GM23338 (cell line): ENCODE measurements around the gene HCRTR1. TPM values are rescaled to one million over a fixed set of nuclear protein-coding genes. Genes with fewer than 3 reads are reported as not detected.

Experiments
- ATAC-seq: fragments of 200-7000 bp; cut with Tn5 transposase; 3 replicates; pipeline ENCODE4 v1.9.1; 2020
- DNase-seq: peaks from one replicate; pipeline ENCODE4 v3.0.0-alpha.2; 2015; ENCODE audit warnings: low spot score
- H2AFZ ChIP-seq: fragments of 200-600 bp; sonication (generic); 2 replicates; pipeline ENCODE4 v1.8.0; 2016; ENCODE audit warnings: antibody characterized with exemption, mild to moderate bottlenecking, moderate library complexity
- H3F3A ChIP-seq: fragments of 200-600 bp; sonication (generic); replicated peaks from 2 replicates; pipeline ENCODE4 v1.8.0; 2017; ENCODE audit warnings: antibody characterized with exemption, mixed run types, low read depth
- H3K27ac ChIP-seq: fragments of 200-600 bp; sonication (generic); 2 replicates; pipeline ENCODE4 v1.6.1; 2016; ENCODE audit warnings: low read depth
- H3K27me3 ChIP-seq: fragments of 200-600 bp; sonication (generic); 2 replicates; pipeline ENCODE4 v1.8.0; 2016; ENCODE audit warnings: mild to moderate bottlenecking, mixed run types, moderate library complexity; ENCODE audit not compliant: insufficient read depth
- H3K36me3 ChIP-seq: fragments of 200-600 bp; sonication (generic); 2 replicates; pipeline ENCODE4 v1.8.0; 2016; ENCODE audit warnings: mild to moderate bottlenecking; ENCODE audit not compliant: insufficient read depth
- H3K4me1 ChIP-seq: fragments of 200-600 bp; sonication (generic); 2 replicates; pipeline ENCODE4 v1.8.0; 2016; ENCODE audit warnings: mild to moderate bottlenecking, moderate library complexity; ENCODE audit not compliant: insufficient read depth
- H3K4me2 ChIP-seq: fragments of 200-600 bp; sonication (generic); 2 replicates; pipeline ENCODE4 v1.7.1; 2017; ENCODE audit warnings: mixed run types
- H3K4me3 ChIP-seq: fragments of 200-600 bp; sonication (generic); 2 replicates; pipeline ENCODE4 v1.6.1; 2016; ENCODE audit warnings: mixed run types
- H3K79me2 ChIP-seq: fragments of 200-600 bp; sonication (generic); replicated peaks from 2 replicates; pipeline ENCODE4 v1.8.0; 2017; ENCODE audit warnings: mild to moderate bottlenecking; ENCODE audit not compliant: insufficient read depth
- H3K9me2 ChIP-seq: fragments of 200-600 bp; sonication (generic); 2 replicates; pipeline ENCODE4 v1.8.0; 2017; ENCODE audit not compliant: insufficient read depth
- H4K20me1 ChIP-seq: fragments of 200-600 bp; sonication (generic); replicated peaks from 2 replicates; pipeline ENCODE4 v1.8.0; 2017; ENCODE audit warnings: mild to moderate bottlenecking; ENCODE audit not compliant: insufficient read depth
- H3K27ac Mint-ChIP-seq: 2 replicates; pipeline ENCODE4 v1.8.0; 2020; ENCODE audit warnings: inconsistent platforms, mild to moderate bottlenecking, moderate library complexity, mixed read lengths
- H3K27me3 Mint-ChIP-seq: 3 replicates; pipeline ENCODE4 v1.8.0; 2022; ENCODE audit warnings: low read depth, mild to moderate bottlenecking, moderate library complexity, mixed read lengths, inconsistent platforms; ENCODE audit not compliant: insufficient read depth, poor library complexity
- H3K36me3 Mint-ChIP-seq: 3 replicates; pipeline ENCODE4 v1.8.0; 2021; ENCODE audit warnings: low read depth, mild to moderate bottlenecking, inconsistent platforms, moderate library complexity, mixed read lengths
- H3K4me1 Mint-ChIP-seq: 3 replicates; pipeline ENCODE4 v1.8.0; 2020; ENCODE audit warnings: mild to moderate bottlenecking, inconsistent platforms, mixed read lengths
- H3K4me3 Mint-ChIP-seq: 3 replicates; pipeline ENCODE4 v1.8.0; 2021; ENCODE audit warnings: moderate library complexity, mild to moderate bottlenecking, inconsistent platforms, mixed read lengths
- H3K9me3 Mint-ChIP-seq: 3 replicates; pipeline ENCODE4 v1.8.0; 2020; ENCODE audit warnings: moderate library complexity, mild to moderate bottlenecking, inconsistent platforms, mixed read lengths
- CREB1 ChIP-seq: fragments of 250-450 bp; sonication (Bioruptor Pico); IDR thresholded peaks from 2 replicates; pipeline ENCODE4 v1.5.0; 2020; ENCODE audit warnings: low read depth, mild to moderate bottlenecking, moderate library complexity
- CTCF ChIP-seq, 2 experiments: fragments of 200-600 bp in 1 of 2; sonication (generic) in 1 of 2; conservative IDR thresholded peaks; 2 replicates each; pipeline versions ENCODE4 v1.5.1 to v1.6.1; 2016 to 2017; ENCODE audit warnings: antibody characterized with exemption in 2 of 2, low read depth in 2 of 2, mild to moderate bottlenecking in 2 of 2, moderate library complexity in 1 of 2
- EZH2 ChIP-seq: fragments of 200-600 bp; sonication (generic); IDR thresholded peaks from one replicate; pipeline ENCODE4 v1.8.0; 2017; ENCODE audit warnings: antibody characterized with exemption, mild to moderate bottlenecking, low read depth; ENCODE audit not compliant: unreplicated experiment
- EZH2phosphoT487 ChIP-seq: fragments of 200-600 bp; sonication (generic); IDR thresholded peaks from one replicate; pipeline ENCODE4 v1.8.1; 2018; ENCODE audit warnings: antibody characterized with exemption; ENCODE audit not compliant: unreplicated experiment
- JUNB ChIP-seq: IDR thresholded peaks from one replicate; pipeline ENCODE4 v1.6.1; 2016; ENCODE audit warnings: antibody characterized with exemption; ENCODE audit not compliant: unreplicated experiment
- NANOG ChIP-seq: IDR thresholded peaks from 2 replicates; pipeline ENCODE4 v1.6.1; 2016; ENCODE audit warnings: antibody characterized with exemption, borderline replicate concordance
- POLR2AphosphoS5 ChIP-seq: IDR thresholded peaks from 2 replicates; pipeline ENCODE4 v1.6.1; 2016; ENCODE audit warnings: antibody characterized with exemption, low read depth
- STAT1 ChIP-seq: IDR thresholded peaks from one replicate; pipeline ENCODE4 v1.6.1; 2016; ENCODE audit warnings: antibody characterized with exemption; ENCODE audit not compliant: unreplicated experiment
- ZNF114 ChIP-seq: fragments of 250-450 bp; sonication (Bioruptor Pico); IDR thresholded peaks from 2 replicates; pipeline ENCODE4 v1.5.0; 2020; ENCODE audit warnings: mild to moderate bottlenecking, moderate library complexity
- ZNF331 ChIP-seq: fragments of 250-450 bp; sonication (Bioruptor Pico); IDR thresholded peaks from 2 replicates; pipeline ENCODE4 v1.5.0; 2020; ENCODE audit warnings: low read depth, mild to moderate bottlenecking, moderate library complexity
- ZNF462 ChIP-seq: fragments of 250-450 bp; sonication (Bioruptor Pico); IDR thresholded peaks from 2 replicates; pipeline ENCODE4 v1.5.0; 2020; ENCODE audit warnings: mild to moderate bottlenecking, moderate library complexity
- polyA plus RNA-seq: library from polyadenylated mRNA; unstranded; fragments of >200 nt; fragmentation: Nextera tagmentation; extraction: Ambion mirVana; gene quantifications from 2 replicates; pipeline ENCODE4 v1.2.1, GENCODE V29; 2016
- total RNA-seq: library from RNA; depleted of rRNA; stranded (reverse); fragments of >200 nt; shearing (Covaris generic); gene quantifications from 2 replicates; pipeline ENCODE4 v1.2.3, GENCODE V29; 2014
- TF ChIP-seq, protein P1 (sequence below): IDR thresholded peaks from 2 replicates; pipeline ENCODE4 v1.6.1; 2016; ENCODE audit warnings: antibody characterized with exemption
- TF ChIP-seq, protein P2 (sequence below): IDR thresholded peaks from one replicate; pipeline ENCODE4 v1.6.1; 2018; ENCODE audit warnings: antibody characterized with exemption; ENCODE audit not compliant: unreplicated experiment

Gene HCRTR1
- total and polyA plus RNA-seq, 2 experiments from 2014 or later: 0.15 to 1.0 TPM

DNA sequence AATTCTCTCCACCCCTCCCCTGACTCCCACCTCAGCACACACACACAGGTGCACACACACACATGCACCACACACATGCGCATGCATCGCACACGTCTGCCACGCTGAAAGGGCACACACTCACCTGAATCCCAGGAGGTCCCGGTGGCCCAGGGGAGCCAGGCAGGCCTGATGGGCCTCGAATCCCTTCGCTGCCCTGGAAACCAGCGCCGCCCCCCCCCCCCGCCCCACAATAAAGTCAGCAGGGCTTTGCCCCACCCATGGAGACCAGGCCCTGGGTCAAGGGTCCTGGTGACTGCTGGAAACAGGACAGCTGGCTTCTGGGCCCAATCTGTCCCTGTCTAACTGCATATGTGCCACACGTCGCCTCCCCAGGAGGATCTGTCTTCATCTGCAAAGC is 45.0 kb downstream of the HCRTR1 start:
- Mint-ChIP-seq H3K9me3 (no peaks in the 10 kb centered on the region), H3K27ac (no peak overlapping the region), H3K27me3 (peaks cover 7% of the 10 kb centered on the region), H3K4me1 (peaks cover 11% of the 10 kb centered on the region), H3K4me3 (no peak overlapping the region), H3K36me3 (no peaks in the 10 kb centered on the region)
- Histone ChIP-seq H3K4me2 (no peak overlapping the region), H2AFZ (no peak overlapping the region), H3K36me3 (no peaks in the 10 kb centered on the region), H3K79me2 (no peaks in the 10 kb centered on the region), H4K20me1 (no peaks in the 10 kb centered on the region), H3K27me3 (no peaks in the 10 kb centered on the region), H3K27ac (no peak overlapping the region), H3K4me3 (no peak overlapping the region), H3F3A (no peaks in the 10 kb centered on the region), H3K9me2 (no peaks in the 10 kb centered on the region), H3K4me1 (no peaks in the 10 kb centered on the region)
- no peak for DNase-seq
- no peak for ATAC-seq
- no peak for TF ChIP-seq CTCF (conservative IDR thresholded peaks at IDR 0.05; ENCODE audit: low read depth in 2 of 2)
- no peak for TF ChIP-seq ZNF462 (CRISPR knock-in tag)
- TF ChIP-seq, protein P1, sequence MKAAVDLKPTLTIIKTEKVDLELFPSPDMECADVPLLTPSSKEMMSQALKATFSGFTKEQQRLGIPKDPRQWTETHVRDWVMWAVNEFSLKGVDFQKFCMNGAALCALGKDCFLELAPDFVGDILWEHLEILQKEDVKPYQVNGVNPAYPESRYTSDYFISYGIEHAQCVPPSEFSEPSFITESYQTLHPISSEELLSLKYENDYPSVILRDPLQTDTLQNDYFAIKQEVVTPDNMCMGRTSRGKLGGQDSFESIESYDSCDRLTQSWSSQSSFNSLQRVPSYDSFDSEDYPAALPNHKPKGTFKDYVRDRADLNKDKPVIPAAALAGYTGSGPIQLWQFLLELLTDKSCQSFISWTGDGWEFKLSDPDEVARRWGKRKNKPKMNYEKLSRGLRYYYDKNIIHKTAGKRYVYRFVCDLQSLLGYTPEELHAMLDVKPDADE: no peak
- TF ChIP-seq, protein P2, sequence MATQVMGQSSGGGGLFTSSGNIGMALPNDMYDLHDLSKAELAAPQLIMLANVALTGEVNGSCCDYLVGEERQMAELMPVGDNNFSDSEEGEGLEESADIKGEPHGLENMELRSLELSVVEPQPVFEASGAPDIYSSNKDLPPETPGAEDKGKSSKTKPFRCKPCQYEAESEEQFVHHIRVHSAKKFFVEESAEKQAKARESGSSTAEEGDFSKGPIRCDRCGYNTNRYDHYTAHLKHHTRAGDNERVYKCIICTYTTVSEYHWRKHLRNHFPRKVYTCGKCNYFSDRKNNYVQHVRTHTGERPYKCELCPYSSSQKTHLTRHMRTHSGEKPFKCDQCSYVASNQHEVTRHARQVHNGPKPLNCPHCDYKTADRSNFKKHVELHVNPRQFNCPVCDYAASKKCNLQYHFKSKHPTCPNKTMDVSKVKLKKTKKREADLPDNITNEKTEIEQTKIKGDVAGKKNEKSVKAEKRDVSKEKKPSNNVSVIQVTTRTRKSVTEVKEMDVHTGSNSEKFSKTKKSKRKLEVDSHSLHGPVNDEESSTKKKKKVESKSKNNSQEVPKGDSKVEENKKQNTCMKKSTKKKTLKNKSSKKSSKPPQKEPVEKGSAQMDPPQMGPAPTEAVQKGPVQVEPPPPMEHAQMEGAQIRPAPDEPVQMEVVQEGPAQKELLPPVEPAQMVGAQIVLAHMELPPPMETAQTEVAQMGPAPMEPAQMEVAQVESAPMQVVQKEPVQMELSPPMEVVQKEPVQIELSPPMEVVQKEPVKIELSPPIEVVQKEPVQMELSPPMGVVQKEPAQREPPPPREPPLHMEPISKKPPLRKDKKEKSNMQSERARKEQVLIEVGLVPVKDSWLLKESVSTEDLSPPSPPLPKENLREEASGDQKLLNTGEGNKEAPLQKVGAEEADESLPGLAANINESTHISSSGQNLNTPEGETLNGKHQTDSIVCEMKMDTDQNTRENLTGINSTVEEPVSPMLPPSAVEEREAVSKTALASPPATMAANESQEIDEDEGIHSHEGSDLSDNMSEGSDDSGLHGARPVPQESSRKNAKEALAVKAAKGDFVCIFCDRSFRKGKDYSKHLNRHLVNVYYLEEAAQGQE: no peak
- no peak for TF ChIP-seq ZNF114 (CRISPR knock-in tag)
- TF ChIP-seq STAT1: no peak
- no peak for TF ChIP-seq NANOG
- TF ChIP-seq JUNB: no peak
- no peak for TF ChIP-seq EZH2phosphoT487
- TF ChIP-seq CREB1 (CRISPR knock-in tag): no peak
- TF ChIP-seq ZNF331 (CRISPR knock-in tag): no peak
- no peak for TF ChIP-seq POLR2AphosphoS5
- no peak for TF ChIP-seq EZH2
